ENCODE results near the gene PLCD3.

DNA sequence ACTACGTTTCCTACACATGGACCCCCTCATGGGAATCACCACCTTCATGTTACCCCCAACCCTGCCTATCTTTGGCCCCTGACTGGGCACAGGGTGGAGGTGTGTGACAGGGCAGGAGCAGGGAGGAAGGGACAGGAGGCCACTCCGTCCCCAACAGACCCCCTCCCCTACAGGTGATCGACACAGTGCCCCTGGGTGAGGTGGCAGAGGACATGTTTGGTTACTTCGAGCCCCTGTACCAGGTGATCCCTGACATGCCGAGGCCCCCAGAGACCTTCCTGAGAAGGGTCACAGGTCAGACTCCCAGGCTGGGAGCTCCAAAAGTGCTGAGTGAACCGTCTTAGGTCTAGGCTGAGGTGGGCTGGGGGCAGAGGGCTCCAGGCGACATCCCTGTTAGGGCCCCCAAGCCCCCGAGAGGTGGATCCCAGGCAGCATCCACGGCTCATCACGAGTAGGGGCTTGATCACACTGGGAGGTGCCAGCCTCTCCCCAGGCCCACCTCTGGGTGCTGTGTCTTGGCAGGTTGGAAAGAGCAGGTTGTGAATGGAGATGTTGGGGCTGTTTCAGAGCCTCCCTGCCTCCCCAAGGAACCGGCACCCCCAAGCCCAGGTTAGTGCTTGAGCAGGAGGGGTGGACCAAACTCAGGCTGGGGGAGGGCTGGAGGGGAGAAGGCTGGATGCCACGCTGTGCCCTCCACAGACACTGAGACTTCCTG lies 4.7 kb upstream of the PLCD3 start:
- TF ChIP-seq, protein P1, sequence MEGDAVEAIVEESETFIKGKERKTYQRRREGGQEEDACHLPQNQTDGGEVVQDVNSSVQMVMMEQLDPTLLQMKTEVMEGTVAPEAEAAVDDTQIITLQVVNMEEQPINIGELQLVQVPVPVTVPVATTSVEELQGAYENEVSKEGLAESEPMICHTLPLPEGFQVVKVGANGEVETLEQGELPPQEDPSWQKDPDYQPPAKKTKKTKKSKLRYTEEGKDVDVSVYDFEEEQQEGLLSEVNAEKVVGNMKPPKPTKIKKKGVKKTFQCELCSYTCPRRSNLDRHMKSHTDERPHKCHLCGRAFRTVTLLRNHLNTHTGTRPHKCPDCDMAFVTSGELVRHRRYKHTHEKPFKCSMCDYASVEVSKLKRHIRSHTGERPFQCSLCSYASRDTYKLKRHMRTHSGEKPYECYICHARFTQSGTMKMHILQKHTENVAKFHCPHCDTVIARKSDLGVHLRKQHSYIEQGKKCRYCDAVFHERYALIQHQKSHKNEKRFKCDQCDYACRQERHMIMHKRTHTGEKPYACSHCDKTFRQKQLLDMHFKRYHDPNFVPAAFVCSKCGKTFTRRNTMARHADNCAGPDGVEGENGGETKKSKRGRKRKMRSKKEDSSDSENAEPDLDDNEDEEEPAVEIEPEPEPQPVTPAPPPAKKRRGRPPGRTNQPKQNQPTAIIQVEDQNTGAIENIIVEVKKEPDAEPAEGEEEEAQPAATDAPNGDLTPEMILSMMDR (IDR thresholded peaks at IDR 0.05) = no peak
- no peak for TF ChIP-seq POLR2A (IDR thresholded peaks at IDR 0.05)
